Measurements from ENCODE around the gene FOXP1. TPM values are rescaled to one million over a fixed set of nuclear protein-coding genes. Genes with fewer than 3 reads are reported as not detected.
"Not testable (repeated sequence)": the region's sequence is repeated elsewhere in the genome, so short reads cannot be mapped to it uniquely, and the experiment has no call there.

The FOXP1 gene
- total RNA-seq, 2 experiments from 2014 or later, result 178 TPM

- POLR2A ChIA-PET, result interaction anchor here (0.7 to 9.4 kb wide), 2 partner anchors 15 to 16 kb away, joined by 4 to 98 read pairs; no protein-coding TSS in a partner anchor
- peaks cover 12% of the 10 kb centered on the region for H3K36me3 Mint-ChIP-seq
Observed at GRCh38 chr3:71438071-71438685, 145.3 kb downstream of the FOXP1 start.

DNA sequence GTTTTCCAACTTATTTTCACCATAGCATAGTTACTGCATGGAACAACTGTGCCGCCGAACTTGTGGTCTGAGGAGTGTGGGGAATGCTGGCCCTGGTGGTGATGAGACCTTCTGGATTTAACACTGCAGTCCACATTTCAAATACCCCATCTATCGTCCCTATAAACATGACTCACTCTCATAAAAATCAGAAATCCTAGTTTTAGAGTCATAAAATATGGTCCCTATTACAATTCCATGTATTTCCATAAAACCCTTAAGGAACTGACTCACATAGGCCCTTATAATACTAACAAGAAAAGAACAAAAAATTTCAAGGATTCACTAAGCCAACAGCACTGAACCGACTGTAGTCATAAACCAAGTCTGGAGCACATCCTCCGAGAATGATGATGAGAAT, 147.2 kb downstream of the FOXP1 start:
- Mint-ChIP-seq H3K9me3 (peaks cover 2% of the 10 kb centered on the region), H3K4me3 (no peak overlapping the region), H3K27ac (no peak overlapping the region), H3K27me3 (no peaks in the 10 kb centered on the region), H3K4me1 (peaks cover 69% of the 10 kb centered on the region), H3K36me3 (peaks cover 14% of the 10 kb centered on the region)
- POLR2A ChIA-PET, result no interaction called here
- DNase-seq (no peak), ATAC-seq (ENCODE audit: low read depth) (no peak)

More at GRCh38 chr3:71438071-71438685, 145.3 kb downstream of the FOXP1 start:
- no peaks in the 10 kb centered on the region for H3K27me3 Mint-ChIP-seq
- H3K4me1 Mint-ChIP-seq, result peaks cover 69% of the 10 kb centered on the region
- peak overlapping the region; percentile 57 for H3K27ac Mint-ChIP-seq
- H3K9me3 Mint-ChIP-seq, result peaks cover 2% of the 10 kb centered on the region
- DNase-seq (no peak), ATAC-seq (ENCODE audit: low read depth) (no peak)
- H3K4me3 Mint-ChIP-seq, result no peak overlapping the region

- H3K27me3 Mint-ChIP-seq; POLR2A ChIA-PET; H3K27ac Mint-ChIP-seq; ATAC-seq (ENCODE audit: low read depth); DNase-seq; H3K4me3 Mint-ChIP-seq; H3K9me3 Mint-ChIP-seq: not testable (repeated sequence)
- H3K36me3 Mint-ChIP-seq, result peaks cover 14% of the 10 kb centered on the region
- peaks cover 69% of the 10 kb centered on the region for H3K4me1 Mint-ChIP-seq
Observed at GRCh38 chr3:71435836-71436235, 147.7 kb downstream of the FOXP1 start.

DNA sequence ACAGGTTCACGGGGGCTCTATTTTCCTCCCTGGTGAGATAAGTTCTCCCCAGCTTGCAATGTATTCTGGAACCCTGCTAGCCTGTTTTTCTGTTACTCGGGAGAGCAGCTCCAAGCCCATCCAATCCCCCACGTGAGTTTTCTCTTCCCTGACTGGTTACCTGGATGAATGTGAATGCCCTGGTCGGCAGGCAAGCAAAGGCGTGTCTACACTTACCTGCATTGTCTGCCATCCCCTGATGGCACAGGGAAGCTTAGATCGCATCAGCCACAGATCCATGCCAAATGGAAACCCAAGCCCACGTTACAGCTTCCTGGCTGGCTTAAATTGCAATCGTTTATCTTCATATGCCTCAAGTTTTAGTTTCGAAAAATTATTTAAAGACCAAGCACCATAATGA, 149.9 kb downstream of the FOXP1 start:
- H3K27ac Mint-ChIP-seq, result peak overlapping the region; percentile 98
- DNase-seq (no peak), ATAC-seq (ENCODE audit: low read depth) (no peak)
- no peaks in the 10 kb centered on the region for H3K27me3 Mint-ChIP-seq
- peaks cover 2% of the 10 kb centered on the region for H3K9me3 Mint-ChIP-seq
- H3K36me3 Mint-ChIP-seq, result peaks cover 14% of the 10 kb centered on the region
- H3K4me3 Mint-ChIP-seq, result peak overlapping the region; percentile 78
- peaks cover 76% of the 10 kb centered on the region for H3K4me1 Mint-ChIP-seq
- POLR2A ChIA-PET, result interaction anchor here (1.9 to 7.3 kb wide), 2 partner anchors 10 to 18 kb away, joined by 8 to 60 read pairs; no protein-coding TSS in a partner anchor

DNA sequence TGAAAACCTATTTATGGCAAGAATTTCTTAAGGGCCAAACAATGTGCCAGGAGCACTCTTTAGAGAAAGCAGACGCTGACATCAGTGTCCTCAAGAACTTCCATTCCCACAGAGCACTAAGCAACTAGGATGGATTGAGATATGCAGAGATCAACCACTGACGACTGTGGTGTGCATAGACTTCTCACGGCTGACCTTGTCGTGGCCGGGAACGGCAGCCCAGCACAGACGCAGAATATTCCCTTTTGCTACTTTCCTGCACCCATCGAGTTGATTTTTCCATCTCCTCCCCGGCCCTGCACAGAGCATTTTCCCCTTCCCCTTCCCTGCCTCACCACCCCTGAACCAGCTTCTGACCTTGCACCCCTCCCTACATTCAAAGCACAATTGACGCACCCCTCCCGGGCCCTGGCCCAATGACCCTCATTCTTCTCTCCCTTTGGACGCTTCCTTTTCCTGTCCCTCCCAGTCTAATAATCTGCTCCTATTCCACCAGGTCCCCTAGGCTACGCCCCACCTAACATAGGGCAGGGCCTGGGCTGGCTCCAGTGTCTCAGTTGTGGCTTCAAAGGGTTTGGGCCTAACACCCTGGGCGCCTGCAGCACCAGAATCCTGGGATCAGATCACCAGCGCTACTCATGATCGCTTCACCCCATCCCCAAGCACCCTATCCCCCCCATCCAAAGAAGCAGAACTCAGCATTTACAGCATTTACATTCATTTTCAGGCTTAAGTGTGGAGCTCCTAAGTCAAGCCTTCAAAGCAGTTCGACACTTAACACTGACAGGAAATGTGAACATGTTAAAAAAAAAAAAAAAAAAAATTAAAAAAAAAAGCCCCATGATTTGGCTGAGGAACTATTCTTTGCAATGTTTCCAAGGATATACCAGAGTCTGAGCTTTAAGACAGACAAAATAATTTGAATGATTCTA, 151.2 kb downstream of the FOXP1 start:
- peak; percentile 55 for DNase-seq

DNA sequence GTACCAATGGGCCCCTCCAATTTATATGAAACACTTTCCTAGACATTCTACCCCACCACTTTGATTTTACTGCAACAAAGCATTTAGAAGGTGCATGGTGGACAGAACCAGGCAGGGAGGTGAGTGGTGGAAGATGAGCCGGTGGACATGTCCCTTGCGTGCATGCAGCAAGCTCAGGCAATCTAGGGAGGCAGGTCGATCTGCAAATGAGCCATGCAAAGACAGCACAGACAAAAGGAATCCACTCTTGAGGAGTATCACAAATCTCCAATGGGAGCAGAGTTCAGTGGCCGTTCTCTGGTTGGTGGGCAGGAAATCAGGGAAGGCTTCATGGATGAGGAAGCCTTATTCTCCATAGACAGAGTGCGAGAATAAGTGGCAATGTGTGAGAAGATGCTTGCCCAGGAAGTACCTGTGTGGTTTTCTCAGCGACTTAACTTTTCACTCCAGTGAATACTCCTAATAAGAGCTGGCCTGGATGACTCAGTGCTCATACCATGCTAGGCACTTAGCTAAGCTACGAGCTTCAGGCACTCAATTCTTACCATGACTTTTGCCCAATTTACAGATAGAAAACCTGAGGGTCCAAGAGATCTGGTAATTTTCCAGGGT, 152.5 kb downstream of the FOXP1 start:
- Mint-ChIP-seq H3K4me3 (peak overlapping the region; percentile 10), H3K27ac (peak overlapping the region; percentile 98), H3K27me3 (no peaks in the 10 kb centered on the region), H3K9me3 (peaks cover 2% of the 10 kb centered on the region), H3K36me3 (peaks cover 17% of the 10 kb centered on the region), H3K4me1 (peaks cover 80% of the 10 kb centered on the region)
- DNase-seq, result no peak
- POLR2A ChIA-PET, result interaction anchor here (1.2 to 7.3 kb wide), 4 partner anchors 9 to 152 kb away, joined by 3 to 60 read pairs (median 13); no protein-coding TSS in a partner anchor
- no peak for ATAC-seq (ENCODE audit: low read depth)

More for the DNA sequence above, 151.2 kb downstream of the FOXP1 start:
- Mint-ChIP-seq H3K27me3 (no peaks in the 10 kb centered on the region), H3K9me3 (peaks cover 2% of the 10 kb centered on the region), H3K36me3 (peaks cover 13% of the 10 kb centered on the region), H3K4me1 (peaks cover 77% of the 10 kb centered on the region), H3K27ac (peak overlapping the region; percentile 98), H3K4me3 (peak overlapping the region; percentile 78)
- peak; percentile 65 for ATAC-seq (ENCODE audit: low read depth)
- POLR2A ChIA-PET, result interaction anchor here (0.6 to 7.3 kb wide), 9 partner anchors 10 to 150 kb away, joined by 3 to 60 read pairs (median 6); no protein-coding TSS in a partner anchor

- Mint-ChIP-seq H3K9me3 (no peaks in the 10 kb centered on the region), H3K36me3 (peaks cover 19% of the 10 kb centered on the region), H3K27me3 (no peaks in the 10 kb centered on the region), H3K4me1 (peaks cover 86% of the 10 kb centered on the region), H3K27ac (peak overlapping the region; percentile 85), H3K4me3 (peak overlapping the region; percentile 75)
- no peak for ATAC-seq (ENCODE audit: low read depth)
- POLR2A ChIA-PET, result interaction anchor here (0.9 to 7.3 kb wide), 3 partner anchors 14 to 295 kb away, joined by 3 to 60 read pairs (median 7); no protein-coding TSS in a partner anchor
- DNase-seq, result no peak
Observed at GRCh38 chr3:71429597-71429988, 153.9 kb downstream of the FOXP1 start.

GRCh38 chr3:71428841-71429596, 154.5 kb downstream of the FOXP1 start:
- peak; percentile 39 for ATAC-seq (ENCODE audit: low read depth)
- Mint-ChIP-seq H3K9me3 (no peaks in the 10 kb centered on the region), H3K36me3 (peaks cover 21% of the 10 kb centered on the region), H3K4me3 (peak overlapping the region; percentile 75), H3K4me1 (peaks cover 82% of the 10 kb centered on the region), H3K27ac (peak overlapping the region; percentile 85), H3K27me3 (no peaks in the 10 kb centered on the region)
- no peak for DNase-seq
- POLR2A ChIA-PET, result interaction anchor here (0.9 to 7.3 kb wide), 4 partner anchors 11 to 295 kb away, joined by 3 to 60 read pairs (median 5); no protein-coding TSS in a partner anchor

GRCh38 chr3:71425491-71426071, 157.9 kb downstream of the FOXP1 start:
- POLR2A ChIA-PET, result interaction anchor here (0.6 to 1.9 kb wide), 4 partner anchors 9 to 66 kb away, joined by 3 to 7 read pairs (median 5); no protein-coding TSS in a partner anchor
- no peak for ATAC-seq (ENCODE audit: low read depth)
- no peaks in the 10 kb centered on the region for H3K27me3 Mint-ChIP-seq
- peaks cover 80% of the 10 kb centered on the region for H3K4me1 Mint-ChIP-seq
- DNase-seq, result no peak
- H3K9me3 Mint-ChIP-seq, result no peaks in the 10 kb centered on the region
- H3K27ac Mint-ChIP-seq, result peak overlapping the region; percentile 6
- H3K4me3 Mint-ChIP-seq, result no peak overlapping the region
- peaks cover 21% of the 10 kb centered on the region for H3K36me3 Mint-ChIP-seq

DNA sequence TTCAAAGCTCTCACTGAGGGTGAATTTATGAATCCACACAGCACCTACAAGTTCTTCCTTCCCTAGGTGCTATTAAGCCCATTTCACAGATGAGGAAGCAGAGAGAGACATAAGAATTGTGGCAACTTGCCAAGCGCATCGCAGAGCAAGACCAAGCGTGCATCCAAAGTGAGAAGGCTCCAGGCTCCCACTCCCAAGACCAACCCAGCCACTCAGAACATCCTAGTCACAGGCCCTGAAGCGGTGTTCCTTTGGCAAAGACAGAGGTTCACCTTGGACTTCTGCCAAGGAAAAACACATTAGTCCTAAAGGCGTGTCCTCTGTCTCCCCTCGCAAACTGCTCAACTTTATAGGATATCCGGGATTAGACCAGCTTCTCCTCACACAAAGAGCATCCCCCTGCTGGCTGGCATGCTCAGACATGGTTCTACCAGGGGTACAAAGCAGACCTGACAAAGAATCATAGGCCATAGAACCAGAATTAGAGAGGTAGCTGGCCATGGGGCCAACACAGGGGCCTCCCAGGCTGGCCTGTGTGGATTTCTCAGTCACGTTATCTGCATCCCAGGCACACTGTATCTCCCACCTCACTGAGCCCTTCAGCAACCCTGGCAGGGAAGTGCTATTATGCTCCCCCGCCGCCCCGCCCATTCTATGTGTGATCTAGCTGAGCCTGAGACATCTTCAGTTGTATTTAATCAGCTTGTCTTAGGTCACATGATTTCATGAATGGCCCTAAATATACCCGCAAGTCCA, 160.2 kb downstream of the FOXP1 start:
- POLR2A ChIA-PET, result interaction anchor here (0.9 to 4.1 kb wide), 5 partner anchors 9 to 68 kb away, joined by 3 to 41 read pairs (median 11); no protein-coding TSS in a partner anchor
- peak overlapping the region; percentile 72 for H3K4me3 Mint-ChIP-seq
- H3K4me1 Mint-ChIP-seq, result peaks cover 70% of the 10 kb centered on the region

GRCh38 chr3:71421820-71422566, 161.5 kb downstream of the FOXP1 start:
- peak overlapping the region; percentile 97 for H3K27ac Mint-ChIP-seq
- peaks cover 16% of the 10 kb centered on the region for H3K36me3 Mint-ChIP-seq
- no peaks in the 10 kb centered on the region for H3K27me3 Mint-ChIP-seq
- POLR2A ChIA-PET, result interaction anchor here (0.7 to 4.1 kb wide), 7 partner anchors 10 to 117 kb away, joined by 3 to 41 read pairs (median 4); no protein-coding TSS in a partner anchor
- peak; percentile 85 for ATAC-seq (ENCODE audit: low read depth)
- peak overlapping the region; percentile 72 for H3K4me3 Mint-ChIP-seq
- peaks cover 70% of the 10 kb centered on the region for H3K4me1 Mint-ChIP-seq
- H3K9me3 Mint-ChIP-seq, result no peaks in the 10 kb centered on the region
- no peak for DNase-seq

More for the DNA sequence above, 160.2 kb downstream of the FOXP1 start:
- ATAC-seq (ENCODE audit: low read depth) (no peak), DNase-seq (no peak)
- Mint-ChIP-seq H3K9me3 (no peaks in the 10 kb centered on the region), H3K27me3 (no peaks in the 10 kb centered on the region), H3K27ac (peak overlapping the region; percentile 97), H3K36me3 (peaks cover 23% of the 10 kb centered on the region)
